ENCODE results near the gene DOCK1.

Gene DOCK1

DNA sequence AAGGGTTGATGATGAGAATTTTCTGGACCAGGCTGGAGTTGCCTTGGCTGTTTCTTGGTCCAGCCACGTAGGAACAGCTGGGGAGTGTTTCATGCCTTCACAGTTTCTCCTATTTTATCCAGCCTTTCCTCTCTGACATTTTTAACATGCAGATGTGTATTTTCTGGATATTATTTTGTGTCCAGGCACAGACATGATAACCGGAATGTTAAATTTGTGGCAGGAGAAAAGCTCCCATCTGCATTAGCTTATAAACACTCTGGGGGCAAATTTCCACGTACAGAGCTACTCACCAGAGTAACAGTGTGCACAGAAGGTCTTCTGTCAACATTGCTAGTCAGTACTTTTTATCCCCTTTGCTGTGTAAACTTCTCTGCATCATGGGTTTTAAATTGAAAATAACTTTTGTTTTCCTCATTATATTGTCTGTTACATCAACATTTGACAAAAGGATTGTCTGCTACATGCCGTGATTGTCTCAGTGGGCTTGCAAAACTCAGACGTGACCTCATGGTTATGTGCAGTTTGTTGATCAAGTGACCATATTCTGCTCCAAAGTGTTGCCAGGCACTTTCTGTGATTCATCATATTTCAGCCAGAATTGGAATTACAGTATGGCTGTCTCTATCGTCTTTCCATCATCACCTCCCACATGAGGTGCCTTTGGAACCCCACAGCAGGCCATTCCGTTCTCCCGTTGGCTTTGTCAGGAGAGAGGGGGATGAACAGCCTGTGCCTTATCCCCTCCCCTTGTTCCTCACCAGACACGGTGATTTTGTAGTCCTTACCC, 249.8 kb downstream of the DOCK1 start:
- no peak overlapping the region for H3K27ac ChIP-seq (ENCODE audit: low read length)
- H3K9me3 ChIP-seq (replicated peaks; ENCODE audit: insufficient read depth, low read length) = no peaks in the 10 kb centered on the region
- TF ChIP-seq EZH2 (optimal IDR thresholded peaks at IDR 0.05; ENCODE audit: low read depth, low read length) = no peak
- TF ChIP-seq CTCF (IDR thresholded peaks at IDR 0.05; ENCODE audit: low read length) = no peak
- no peak for TF ChIP-seq EZH2phosphoT487 (IDR thresholded peaks at IDR 0.05; ENCODE audit: low read length)
- no peaks in the 10 kb centered on the region for H4K20me1 ChIP-seq (ENCODE audit: insufficient read depth, low read length)
- no peaks in the 10 kb centered on the region for H3K27me3 ChIP-seq (replicated peaks; ENCODE audit: insufficient read depth, low read length)
- H3K4me2 ChIP-seq (ENCODE audit: low read depth, low read length) = no peak overlapping the region
- H3F3A ChIP-seq (ENCODE audit: insufficient read depth, low read length) = no peaks in the 10 kb centered on the region
- no peaks in the 10 kb centered on the region for H3K36me3 ChIP-seq (replicated peaks; ENCODE audit: insufficient read depth, low read length)
- no peak overlapping the region for H2AFZ ChIP-seq (ENCODE audit: low read length)
- H3K4me1 ChIP-seq (ENCODE audit: low read length) = no peaks in the 10 kb centered on the region
- H3K9ac ChIP-seq (ENCODE audit: low read length) = no peak overlapping the region
- no peaks in the 10 kb centered on the region for H3K79me2 ChIP-seq (ENCODE audit: low read length)
- H3K9me2 ChIP-seq (replicated peaks; ENCODE audit: insufficient read depth, low read length) = no peaks in the 10 kb centered on the region
- no peak overlapping the region for H3K4me3 ChIP-seq (ENCODE audit: low read length)
- DNase-seq = no peak

DNA sequence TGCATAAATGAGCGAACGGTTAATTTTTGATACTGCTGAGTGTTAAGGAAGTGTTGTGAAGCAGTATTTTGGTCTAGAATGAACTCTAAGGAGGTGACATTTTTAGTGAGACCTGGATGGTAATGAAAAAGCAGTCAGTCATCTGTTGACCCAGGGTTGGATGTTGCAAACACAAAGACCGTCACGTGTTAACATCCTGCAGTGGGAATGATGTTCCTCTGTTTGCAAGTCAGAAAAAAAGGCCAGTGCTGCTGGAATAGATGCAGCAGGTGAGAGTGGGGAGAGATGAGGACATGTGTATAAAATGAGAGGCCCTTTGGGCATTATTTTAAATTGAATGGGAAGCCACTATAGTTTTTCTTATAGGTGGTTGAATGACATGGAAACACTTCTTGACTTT, 251.9 kb downstream of the DOCK1 start:
- Histone ChIP-seq H3K9me2 (replicated peaks; ENCODE audit: insufficient read depth, low read length) (no peaks in the 10 kb centered on the region), H3K27me3 (replicated peaks; ENCODE audit: insufficient read depth, low read length) (no peaks in the 10 kb centered on the region), H3F3A (ENCODE audit: insufficient read depth, low read length) (no peaks in the 10 kb centered on the region), H3K4me3 (ENCODE audit: low read length) (no peak overlapping the region), H4K20me1 (ENCODE audit: insufficient read depth, low read length) (no peaks in the 10 kb centered on the region), H3K9ac (ENCODE audit: low read length) (no peak overlapping the region), H2AFZ (ENCODE audit: low read length) (no peak overlapping the region), H3K4me1 (ENCODE audit: low read length) (no peaks in the 10 kb centered on the region), H3K27ac (ENCODE audit: low read length) (no peak overlapping the region), H3K36me3 (replicated peaks; ENCODE audit: insufficient read depth, low read length) (no peaks in the 10 kb centered on the region), H3K79me2 (ENCODE audit: low read length) (no peaks in the 10 kb centered on the region), H3K9me3 (replicated peaks; ENCODE audit: insufficient read depth, low read length) (no peaks in the 10 kb centered on the region), H3K4me2 (ENCODE audit: low read depth, low read length) (no peak overlapping the region)
- DNase-seq = no peak
- TF ChIP-seq CTCF (IDR thresholded peaks at IDR 0.05; ENCODE audit: low read length) (no peak), EZH2 (optimal IDR thresholded peaks at IDR 0.05; ENCODE audit: low read depth, low read length) (no peak), EZH2phosphoT487 (IDR thresholded peaks at IDR 0.05; ENCODE audit: low read length) (no peak)

- Histone ChIP-seq H3K4me2 (ENCODE audit: low read depth, low read length) (no peak overlapping the region), H3K9me2 (replicated peaks; ENCODE audit: insufficient read depth, low read length) (no peaks in the 10 kb centered on the region), H3F3A (ENCODE audit: insufficient read depth, low read length) (no peaks in the 10 kb centered on the region), H3K9ac (ENCODE audit: low read length) (no peak overlapping the region), H3K4me1 (ENCODE audit: low read length) (no peaks in the 10 kb centered on the region), H3K27me3 (replicated peaks; ENCODE audit: insufficient read depth, low read length) (no peaks in the 10 kb centered on the region), H4K20me1 (ENCODE audit: insufficient read depth, low read length) (no peaks in the 10 kb centered on the region), H3K36me3 (replicated peaks; ENCODE audit: insufficient read depth, low read length) (no peaks in the 10 kb centered on the region), H3K79me2 (ENCODE audit: low read length) (no peaks in the 10 kb centered on the region), H3K4me3 (ENCODE audit: low read length) (no peak overlapping the region), H2AFZ (ENCODE audit: low read length) (no peak overlapping the region), H3K9me3 (replicated peaks; ENCODE audit: insufficient read depth, low read length) (no peaks in the 10 kb centered on the region), H3K27ac (ENCODE audit: low read length) (no peak overlapping the region)
- no peak for TF ChIP-seq EZH2 (optimal IDR thresholded peaks at IDR 0.05; ENCODE audit: low read depth, low read length)
- no peak for DNase-seq
These were observed 252.4 kb downstream of the DOCK1 start for GRCh38 chr10:127157506-127158200.

DNA sequence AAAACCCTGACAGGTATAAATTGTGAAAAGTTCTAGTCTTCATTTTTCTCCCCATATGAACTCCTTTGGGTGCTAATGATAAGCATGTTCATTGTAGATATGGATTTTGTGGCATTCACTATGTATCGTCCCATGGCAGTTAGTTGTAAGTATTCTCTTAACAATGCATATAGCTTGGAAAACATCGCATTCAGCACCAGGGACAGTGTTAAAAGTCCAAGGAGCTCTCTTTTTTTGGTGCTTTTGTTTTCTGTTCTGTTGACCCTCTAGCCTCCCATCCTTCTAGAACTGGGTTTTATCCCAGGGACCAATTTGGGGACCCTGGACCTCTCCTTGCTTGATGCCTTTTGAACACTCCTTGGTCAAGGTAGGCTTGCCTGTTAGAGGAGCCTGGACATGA, 253.4 kb downstream of the DOCK1 start:
- Histone ChIP-seq H3K9me2 (replicated peaks; ENCODE audit: insufficient read depth, low read length) (no peaks in the 10 kb centered on the region), H3K27ac (ENCODE audit: low read length) (no peak overlapping the region), H3K9me3 (replicated peaks; ENCODE audit: insufficient read depth, low read length) (no peaks in the 10 kb centered on the region), H3K4me3 (ENCODE audit: low read length) (no peak overlapping the region), H3F3A (ENCODE audit: insufficient read depth, low read length) (no peaks in the 10 kb centered on the region), H3K27me3 (replicated peaks; ENCODE audit: insufficient read depth, low read length) (no peaks in the 10 kb centered on the region), H3K9ac (ENCODE audit: low read length) (no peak overlapping the region), H3K79me2 (ENCODE audit: low read length) (no peaks in the 10 kb centered on the region), H3K4me1 (ENCODE audit: low read length) (no peaks in the 10 kb centered on the region), H3K36me3 (replicated peaks; ENCODE audit: insufficient read depth, low read length) (no peaks in the 10 kb centered on the region), H3K4me2 (ENCODE audit: low read depth, low read length) (no peak overlapping the region), H4K20me1 (ENCODE audit: insufficient read depth, low read length) (no peaks in the 10 kb centered on the region), H2AFZ (ENCODE audit: low read length) (no peak overlapping the region)
- DNase-seq = no peak
- TF ChIP-seq EZH2 (optimal IDR thresholded peaks at IDR 0.05; ENCODE audit: low read depth, low read length) (no peak), CTCF (IDR thresholded peaks at IDR 0.05; ENCODE audit: low read length) (no peak), EZH2phosphoT487 (IDR thresholded peaks at IDR 0.05; ENCODE audit: low read length) (no peak)

Data from MM.1S (cell line).